ENCODE data around the gene VASP. TPM values are rescaled to one million over a fixed set of nuclear protein-coding genes. Genes with fewer than 3 reads are reported as not detected.
A peak's percentile ranks its signal among the peaks of the same experiment; 100 is the strongest.

VASP gene
- polyA plus RNA-seq, 1 donor, result 60.4 TPM

- Histone ChIP-seq H3K4me1 (ENCODE audit: control insufficient read depth, insufficient read depth, low read length) (peaks cover 3% of the 10 kb centered on the region), H3K27ac (ENCODE audit: low read length) (no peak overlapping the region), H3K4me3 (ENCODE audit: low read length) (no peak overlapping the region), H3K27me3 (ENCODE audit: control insufficient read depth, insufficient read depth, low read length) (no peaks in the 10 kb centered on the region), H3K9me3 (ENCODE audit: control insufficient read depth, low read depth, low read length) (no peaks in the 10 kb centered on the region), H3K36me3 (ENCODE audit: control insufficient read depth, insufficient read depth, low read length) (peaks cover 3% of the 10 kb centered on the region)
- no CpG with 5 or more reads among the region's 34 CpGs for WGBS (ENCODE audit: insufficient coverage, low lambda C conversion rate)
- DNase-seq, result peak; percentile 74 to 75
Measured at GRCh38 chr19:45553464-45553863, 46.2 kb downstream of the VASP start.

GRCh38 chr19:45554481-45554880 lies 47.2 kb downstream of the VASP start:
- Histone ChIP-seq H3K27ac (ENCODE audit: low read length) (no peak overlapping the region), H3K36me3 (ENCODE audit: control insufficient read depth, insufficient read depth, low read length) (peaks cover 3% of the 10 kb centered on the region), H3K4me1 (ENCODE audit: control insufficient read depth, insufficient read depth, low read length) (peaks cover 3% of the 10 kb centered on the region), H3K4me3 (ENCODE audit: low read length) (no peak overlapping the region), H3K27me3 (ENCODE audit: control insufficient read depth, insufficient read depth, low read length) (no peaks in the 10 kb centered on the region), H3K9me3 (ENCODE audit: control insufficient read depth, low read depth, low read length) (no peaks in the 10 kb centered on the region)
- no peak for DNase-seq
- WGBS (ENCODE audit: insufficient coverage, low lambda C conversion rate), result no CpG with 5 or more reads among the region's 1 CpG

GRCh38 chr19:45556835-45557234 lies 49.6 kb downstream of the VASP start:
- Histone ChIP-seq H3K9me3 (ENCODE audit: control insufficient read depth, low read depth, low read length) (no peaks in the 10 kb centered on the region), H3K36me3 (ENCODE audit: control insufficient read depth, insufficient read depth, low read length) (peaks cover 1% of the 10 kb centered on the region), H3K4me3 (ENCODE audit: low read length) (no peak overlapping the region), H3K4me1 (ENCODE audit: control insufficient read depth, insufficient read depth, low read length) (peaks cover 3% of the 10 kb centered on the region), H3K27me3 (ENCODE audit: control insufficient read depth, insufficient read depth, low read length) (no peaks in the 10 kb centered on the region), H3K27ac (ENCODE audit: low read length) (no peak overlapping the region)
- no CpG with 5 or more reads among the region's 5 CpGs for WGBS (ENCODE audit: insufficient coverage, low lambda C conversion rate)
- DNase-seq, result no peak

- no CpG with 5 or more reads among the region's 10 CpGs for WGBS (ENCODE audit: insufficient coverage, low lambda C conversion rate)
- peaks cover 3% of the 10 kb centered on the region for H3K4me1 ChIP-seq (ENCODE audit: control insufficient read depth, insufficient read depth, low read length)
- H3K4me3 ChIP-seq (ENCODE audit: low read length), result no peak overlapping the region
- no peaks in the 10 kb centered on the region for H3K27me3 ChIP-seq (ENCODE audit: control insufficient read depth, insufficient read depth, low read length)
- no peak overlapping the region for H3K27ac ChIP-seq (ENCODE audit: low read length)
- no peaks in the 10 kb centered on the region for H3K9me3 ChIP-seq (ENCODE audit: control insufficient read depth, low read depth, low read length)
- H3K36me3 ChIP-seq (ENCODE audit: control insufficient read depth, insufficient read depth, low read length), result no peaks in the 10 kb centered on the region
- peak; percentile 54 to 69 for DNase-seq
Measured at GRCh38 chr19:45558399-45558878, 51.2 kb downstream of the VASP start.

- H3K36me3 ChIP-seq (ENCODE audit: control insufficient read depth, insufficient read depth, low read length), result no peaks in the 10 kb centered on the region
- no peaks in the 10 kb centered on the region for H3K27me3 ChIP-seq (ENCODE audit: control insufficient read depth, insufficient read depth, low read length)
- H3K4me1 ChIP-seq (ENCODE audit: control insufficient read depth, insufficient read depth, low read length), result peaks cover 3% of the 10 kb centered on the region
- no peaks in the 10 kb centered on the region for H3K9me3 ChIP-seq (ENCODE audit: control insufficient read depth, low read depth, low read length)
- no peak overlapping the region for H3K4me3 ChIP-seq (ENCODE audit: low read length)
- no peak for DNase-seq
- 75% methylated on average over 2 of the region's 5 CpGs for WGBS (ENCODE audit: insufficient coverage, low lambda C conversion rate)
- no peak overlapping the region for H3K27ac ChIP-seq (ENCODE audit: low read length)
Measured at GRCh38 chr19:45560038-45560437, 52.8 kb downstream of the VASP start.

- H3K4me3 ChIP-seq (ENCODE audit: low read length), result no peak overlapping the region
- no peaks in the 10 kb centered on the region for H3K36me3 ChIP-seq (ENCODE audit: control insufficient read depth, insufficient read depth, low read length)
- H3K27ac ChIP-seq (ENCODE audit: low read length), result no peak overlapping the region
- peaks cover 3% of the 10 kb centered on the region for H3K4me1 ChIP-seq (ENCODE audit: control insufficient read depth, insufficient read depth, low read length)
- no CpG with 5 or more reads among the region's 11 CpGs for WGBS (ENCODE audit: insufficient coverage, low lambda C conversion rate)
- DNase-seq, result no peak
- H3K27me3 ChIP-seq (ENCODE audit: control insufficient read depth, insufficient read depth, low read length), result no peaks in the 10 kb centered on the region
- H3K9me3 ChIP-seq (ENCODE audit: control insufficient read depth, low read depth, low read length), result no peaks in the 10 kb centered on the region
Measured at GRCh38 chr19:45560686-45561085, 53.4 kb downstream of the VASP start.

GRCh38 chr19:45564131-45564780 lies 57.0 kb downstream of the VASP start:
- H3K4me3 ChIP-seq (ENCODE audit: low read length), result no peak overlapping the region
- no peaks in the 10 kb centered on the region for H3K4me1 ChIP-seq (ENCODE audit: control insufficient read depth, insufficient read depth, low read length)
- H3K9me3 ChIP-seq (ENCODE audit: control insufficient read depth, low read depth, low read length), result no peaks in the 10 kb centered on the region
- no CpG with 5 or more reads among the region's 5 CpGs for WGBS (ENCODE audit: insufficient coverage, low lambda C conversion rate)
- no peaks in the 10 kb centered on the region for H3K27me3 ChIP-seq (ENCODE audit: control insufficient read depth, insufficient read depth, low read length)
- no peak for DNase-seq
- H3K36me3 ChIP-seq (ENCODE audit: control insufficient read depth, insufficient read depth, low read length), result no peaks in the 10 kb centered on the region
- no peak overlapping the region for H3K27ac ChIP-seq (ENCODE audit: low read length)

- no peak overlapping the region for H3K27ac ChIP-seq (ENCODE audit: low read length)
- no peaks in the 10 kb centered on the region for H3K4me1 ChIP-seq (ENCODE audit: control insufficient read depth, insufficient read depth, low read length)
- no peak for DNase-seq
- no peaks in the 10 kb centered on the region for H3K36me3 ChIP-seq (ENCODE audit: control insufficient read depth, insufficient read depth, low read length)
- WGBS (ENCODE audit: insufficient coverage, low lambda C conversion rate), result no CpG with 5 or more reads among the region's 2 CpGs
- no peaks in the 10 kb centered on the region for H3K27me3 ChIP-seq (ENCODE audit: control insufficient read depth, insufficient read depth, low read length)
- H3K9me3 ChIP-seq (ENCODE audit: control insufficient read depth, low read depth, low read length), result no peaks in the 10 kb centered on the region
- H3K4me3 ChIP-seq (ENCODE audit: low read length), result no peak overlapping the region
Measured at GRCh38 chr19:45567609-45568008, 60.3 kb downstream of the VASP start.

GRCh38 chr19:45568732-45569131 lies 61.5 kb downstream of the VASP start:
- DNase-seq, result no peak
- no CpG with 5 or more reads among the region's 3 CpGs for WGBS (ENCODE audit: insufficient coverage, low lambda C conversion rate)
- Histone ChIP-seq H3K36me3 (ENCODE audit: control insufficient read depth, insufficient read depth, low read length) (peaks cover 4% of the 10 kb centered on the region), H3K4me3 (ENCODE audit: low read length) (no peak overlapping the region), H3K9me3 (ENCODE audit: control insufficient read depth, low read depth, low read length) (no peaks in the 10 kb centered on the region), H3K27ac (ENCODE audit: low read length) (no peak overlapping the region), H3K27me3 (ENCODE audit: control insufficient read depth, insufficient read depth, low read length) (no peaks in the 10 kb centered on the region), H3K4me1 (ENCODE audit: control insufficient read depth, insufficient read depth, low read length) (no peaks in the 10 kb centered on the region)

- Histone ChIP-seq H3K9me3 (ENCODE audit: control insufficient read depth, low read depth, low read length) (no peaks in the 10 kb centered on the region), H3K4me3 (ENCODE audit: low read length) (no peak overlapping the region), H3K4me1 (ENCODE audit: control insufficient read depth, insufficient read depth, low read length) (no peaks in the 10 kb centered on the region), H3K27ac (ENCODE audit: low read length) (no peak overlapping the region), H3K27me3 (ENCODE audit: control insufficient read depth, insufficient read depth, low read length) (no peaks in the 10 kb centered on the region), H3K36me3 (ENCODE audit: control insufficient read depth, insufficient read depth, low read length) (peaks cover 4% of the 10 kb centered on the region)
- DNase-seq, result no peak
- no CpG with 5 or more reads among the region's 15 CpGs for WGBS (ENCODE audit: insufficient coverage, low lambda C conversion rate)
Measured at GRCh38 chr19:45569619-45570421, 62.5 kb downstream of the VASP start.

All from large intestine (tissue), 3 donors.